GM19438 (cell line): ENCODE data around the gene TRAF3IP1.
A peak's percentile ranks its signal among the peaks of the same experiment; 100 is the strongest.

ENCODE experiments used
- ATAC-seq: cut with Tn5 transposase; IDR thresholded peaks from one replicate; pipeline ENCODE4 v1.9.1; 2021; ENCODE audit warnings: low read depth; ENCODE audit not compliant: unreplicated experiment

Gene TRAF3IP1

GRCh38 chr2:238286987-238287736, 33.2 kb upstream of the TRAF3IP1 start:
- no peak for ATAC-seq

GRCh38 chr2:238287737-238288649, 32.3 kb upstream of the TRAF3IP1 start, which contains the start of gene PER2:
Gene PER2 (minus strand): TSS chr2:238288610. CDS start chr2:238277936, 10,674 bp downstream.
- peak; percentile 39 for ATAC-seq

GRCh38 chr2:238288650-238289573, 31.4 kb upstream of the TRAF3IP1 start:
- ATAC-seq, result peak; percentile 89

GRCh38 chr2:238289574-238289973, 30.7 kb upstream of the TRAF3IP1 start:
- ATAC-seq, result no peak

- no peak for ATAC-seq
Measured at GRCh38 chr2:238290091-238290509, 30.2 kb upstream of the TRAF3IP1 start.

- ATAC-seq, result no peak
Measured at GRCh38 chr2:238290715-238291549, 29.4 kb upstream of the TRAF3IP1 start.

GRCh38 chr2:238291550-238292281, 28.6 kb upstream of the TRAF3IP1 start:
- no peak for ATAC-seq

GRCh38 chr2:238294046-238294392, 26.3 kb upstream of the TRAF3IP1 start:
- no peak for ATAC-seq

GRCh38 chr2:238294393-238295143, 25.8 kb upstream of the TRAF3IP1 start:
- ATAC-seq, result no peak

- ATAC-seq, result no peak
Measured at GRCh38 chr2:238295144-238296112, 24.9 kb upstream of the TRAF3IP1 start.

GRCh38 chr2:238296638-238297457, 23.5 kb upstream of the TRAF3IP1 start:
- no peak for ATAC-seq

- no peak for ATAC-seq
Measured at GRCh38 chr2:238299803-238300202, 20.5 kb upstream of the TRAF3IP1 start.

- no peak for ATAC-seq
Measured at GRCh38 chr2:238302087-238302486, 18.2 kb upstream of the TRAF3IP1 start.

GRCh38 chr2:238302751-238303150, 17.6 kb upstream of the TRAF3IP1 start:
- no peak for ATAC-seq

- no peak for ATAC-seq
Measured at GRCh38 chr2:238304116-238304515, 16.2 kb upstream of the TRAF3IP1 start.
